Muscle of back (tissue), 11 donors: ENCODE measurements around the gene KRT28. TPM values are rescaled to one million over a fixed set of nuclear protein-coding genes. Genes with fewer than 3 reads are reported as not detected.
A peak's percentile ranks its signal among the peaks of the same experiment; 100 is the strongest.
"Not testable (repeated sequence)": the region's sequence is repeated elsewhere in the genome, so short reads cannot be mapped to it uniquely, and the experiment has no call there.

Experiments
- DNase-seq, 3 donors: peaks; one replicate each; pipeline versions ENCODE4 v3.0.0 to v3.0.0-alpha.2; 2013
- polyA plus RNA-seq, 10 donors: library from polyadenylated mRNA; unstranded; fragments of 120-200 nt; gene quantifications; one replicate each; pipeline ENCODE4 v1.2.1, GENCODE V29; 2013; ENCODE audit not compliant: insufficient read length in 10 of 10

KRT28 gene
- polyA plus RNA-seq, 10 donors: 0.15 TPM; not detected in 9

GRCh38 chr17:40818733-40819527, 19.2 kb upstream of the KRT28 start:
- DNase-seq: peak; percentile 80 to 94 (median 85)

GRCh38 chr17:40818343-40818732, 18.6 kb upstream of the KRT28 start:
- DNase-seq: peak in 1 of 3 donors; percentile 6

GRCh38 chr17:40817103-40817682, 17.4 kb upstream of the KRT28 start:
- no peak for DNase-seq

- no peak for DNase-seq
These were observed 16.8 kb upstream of the KRT28 start for GRCh38 chr17:40816569-40816968.

GRCh38 chr17:40815381-40815780, 15.6 kb upstream of the KRT28 start:
- DNase-seq: no peak

GRCh38 chr17:40814657-40815056, 14.9 kb upstream of the KRT28 start:
- DNase-seq: not testable (repeated sequence)

- DNase-seq: no peak
These were observed 14.0 kb upstream of the KRT28 start for GRCh38 chr17:40813804-40814203.

- DNase-seq: no peak
These were observed 12.9 kb upstream of the KRT28 start for GRCh38 chr17:40812639-40813038.

- peak in 1 of 3 donors; percentile 27 for DNase-seq
These were observed 10.7 kb upstream of the KRT28 start for GRCh38 chr17:40810494-40810893.

- DNase-seq: peak in 1 of 3 donors; percentile 25
These were observed 10.1 kb upstream of the KRT28 start for GRCh38 chr17:40809721-40810421.

GRCh38 chr17:40806131-40806530, 6.4 kb upstream of the KRT28 start:
- no peak for DNase-seq

- peak; percentile 47 to 78 (median 66) for DNase-seq
These were observed 3.9 kb upstream of the KRT28 start for GRCh38 chr17:40803617-40804082.

- no peak for DNase-seq
These were observed 1.4 kb upstream of the KRT28 start for GRCh38 chr17:40801157-40801556.

- no peak for DNase-seq
These were observed 622 bp upstream of the KRT28 start for GRCh38 chr17:40800381-40800780.

GRCh38 chr17:40796846-40797245, 2.9 kb downstream of the KRT28 start:
- no peak for DNase-seq

GRCh38 chr17:40795019-40795667, 4.6 kb downstream of the KRT28 start:
- no peak for DNase-seq

GRCh38 chr17:40794466-40794865, 5.3 kb downstream of the KRT28 start:
- DNase-seq: no peak

GRCh38 chr17:40793832-40794231, 5.9 kb downstream of the KRT28 start:
- no peak for DNase-seq

GRCh38 chr17:40791787-40792436, 7.8 kb downstream of the KRT28 start:
- DNase-seq: peak; percentile 34 to 81 (median 66)

GRCh38 chr17:40791111-40791510, 8.6 kb downstream of the KRT28 start:
- DNase-seq: peak; percentile 10 to 66 (median 37)

- DNase-seq: no peak
These were observed 17.3 kb downstream of the KRT28 start, which contains the start of gene KRT27 for GRCh38 chr17:40782450-40782849. TSS of gene KRT27 (minus strand) at chr17:40782550. CDS start at chr17:40782493, 57 bp downstream.
